ENCODE data around the gene UNC79.
A peak's percentile ranks its signal among the peaks of the same experiment; 100 is the strongest.
"Not testable (repeated sequence)": the region's sequence is repeated elsewhere in the genome, so short reads cannot be mapped to it uniquely, and the experiment has no call there.

UNC79 gene

DNA sequence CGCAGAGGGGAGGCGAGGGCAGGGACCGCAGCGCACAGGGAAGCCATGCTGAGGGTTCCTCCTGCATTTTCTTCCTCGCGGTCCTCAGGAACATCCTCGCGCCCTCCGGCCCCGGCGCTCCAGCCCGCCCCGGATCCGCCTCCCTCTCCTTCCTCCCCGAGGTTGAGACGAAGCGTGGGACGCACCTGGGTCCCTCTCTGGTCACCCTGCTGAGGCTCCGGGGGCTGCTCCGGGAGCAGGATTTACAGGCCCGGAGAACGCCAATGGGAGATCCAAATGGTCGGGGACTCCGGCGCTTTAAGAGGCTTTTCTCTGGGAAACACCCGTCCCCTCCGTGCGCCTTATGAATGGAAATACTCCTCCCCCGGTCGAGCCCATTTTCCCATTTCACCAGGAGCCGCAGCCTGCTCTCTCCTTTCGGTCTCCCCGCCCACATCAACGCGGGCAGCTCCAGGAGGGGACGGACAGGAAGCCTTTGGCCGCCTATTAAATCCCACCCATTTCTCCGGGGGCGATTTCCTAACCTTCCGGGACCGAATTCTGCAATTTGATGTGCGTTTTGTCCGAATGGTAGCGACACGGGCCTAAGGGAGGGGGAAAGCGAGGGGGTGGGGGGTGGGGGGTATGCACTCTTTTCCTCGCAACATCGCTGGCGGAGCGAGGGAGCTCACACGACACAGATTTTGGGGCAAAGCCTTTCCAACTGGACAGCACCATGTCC is at the start of gene UNC79:
TSS of gene UNC79 (plus strand) at position 625 of the 721 bp plus-strand sequence. CDS start at position 716, 91 bp downstream.
- TF ChIP-seq, protein P1, sequence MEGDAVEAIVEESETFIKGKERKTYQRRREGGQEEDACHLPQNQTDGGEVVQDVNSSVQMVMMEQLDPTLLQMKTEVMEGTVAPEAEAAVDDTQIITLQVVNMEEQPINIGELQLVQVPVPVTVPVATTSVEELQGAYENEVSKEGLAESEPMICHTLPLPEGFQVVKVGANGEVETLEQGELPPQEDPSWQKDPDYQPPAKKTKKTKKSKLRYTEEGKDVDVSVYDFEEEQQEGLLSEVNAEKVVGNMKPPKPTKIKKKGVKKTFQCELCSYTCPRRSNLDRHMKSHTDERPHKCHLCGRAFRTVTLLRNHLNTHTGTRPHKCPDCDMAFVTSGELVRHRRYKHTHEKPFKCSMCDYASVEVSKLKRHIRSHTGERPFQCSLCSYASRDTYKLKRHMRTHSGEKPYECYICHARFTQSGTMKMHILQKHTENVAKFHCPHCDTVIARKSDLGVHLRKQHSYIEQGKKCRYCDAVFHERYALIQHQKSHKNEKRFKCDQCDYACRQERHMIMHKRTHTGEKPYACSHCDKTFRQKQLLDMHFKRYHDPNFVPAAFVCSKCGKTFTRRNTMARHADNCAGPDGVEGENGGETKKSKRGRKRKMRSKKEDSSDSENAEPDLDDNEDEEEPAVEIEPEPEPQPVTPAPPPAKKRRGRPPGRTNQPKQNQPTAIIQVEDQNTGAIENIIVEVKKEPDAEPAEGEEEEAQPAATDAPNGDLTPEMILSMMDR (IDR thresholded peaks at IDR 0.05; ENCODE audit: extremely low read depth, missing control alignments): no peak
- no peak for DNase-seq (ENCODE audit: low spot score)

DNA sequence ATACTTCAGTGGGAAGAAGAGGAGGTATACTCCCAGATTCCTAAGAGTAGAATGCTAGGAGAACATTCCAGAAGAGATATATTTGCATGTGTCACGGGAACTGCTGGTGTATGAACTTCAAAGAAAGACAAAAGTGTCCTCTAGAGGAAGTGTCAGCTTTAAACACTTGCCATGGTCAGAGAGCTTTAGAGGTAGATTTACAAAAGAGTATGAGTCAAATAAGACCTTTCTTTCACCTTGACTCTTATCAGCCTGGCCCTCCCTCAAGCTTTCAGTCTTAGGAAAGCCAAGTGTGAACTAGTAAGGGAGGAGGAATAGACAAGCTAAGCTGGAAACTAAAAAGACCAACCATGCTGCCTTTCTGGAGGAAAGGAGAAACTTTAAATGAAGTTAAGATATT is 49.1 kb upstream of the UNC79 start:
- peak; percentile 22 for DNase-seq (ENCODE audit: low spot score)
- TF ChIP-seq, protein P1 (IDR thresholded peaks at IDR 0.05; ENCODE audit: extremely low read depth, missing control alignments): no peak

DNA sequence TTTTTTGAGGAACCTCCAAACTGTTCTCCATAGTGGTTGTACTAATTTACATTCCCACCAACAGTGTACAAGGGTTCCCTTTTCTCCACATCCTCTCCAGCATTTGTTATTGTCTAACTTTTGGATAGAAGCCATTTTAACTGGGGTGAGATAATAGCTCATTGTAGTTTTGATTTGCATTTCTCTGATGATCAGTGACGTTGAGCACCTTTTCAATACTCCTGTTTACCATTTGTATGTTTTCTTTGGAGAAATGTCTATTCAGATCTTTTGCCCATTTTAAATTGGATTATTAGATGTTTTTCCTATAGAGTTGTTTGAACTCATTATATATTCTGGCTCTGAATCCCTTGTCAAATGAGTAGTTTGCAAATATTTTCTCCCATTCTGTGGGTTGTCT is 46.5 kb upstream of the UNC79 start:
- not testable (repeated sequence) for DNase-seq (ENCODE audit: low spot score)

DNA sequence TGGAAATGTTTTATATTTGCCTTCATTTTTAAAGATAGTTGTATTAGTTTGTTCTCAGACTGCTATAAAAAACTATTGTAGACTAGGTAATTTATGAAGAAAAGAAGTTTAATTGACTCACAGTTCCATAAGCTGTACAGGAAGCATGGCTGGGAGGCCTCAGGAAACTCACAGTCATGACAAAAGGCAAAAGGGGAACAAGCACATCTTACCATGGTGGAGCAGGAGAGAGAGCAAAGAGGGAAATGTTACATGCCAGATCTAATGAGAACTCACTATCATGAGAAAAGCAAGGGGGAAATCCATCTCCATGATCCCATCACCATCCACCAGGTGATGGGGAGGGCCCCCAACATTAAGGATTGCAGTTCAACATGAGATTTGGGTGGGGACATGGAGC is 35.5 kb upstream of the UNC79 start:
- DNase-seq (ENCODE audit: low spot score): no peak
- TF ChIP-seq, protein P1 (IDR thresholded peaks at IDR 0.05; ENCODE audit: extremely low read depth, missing control alignments): no peak

DNA sequence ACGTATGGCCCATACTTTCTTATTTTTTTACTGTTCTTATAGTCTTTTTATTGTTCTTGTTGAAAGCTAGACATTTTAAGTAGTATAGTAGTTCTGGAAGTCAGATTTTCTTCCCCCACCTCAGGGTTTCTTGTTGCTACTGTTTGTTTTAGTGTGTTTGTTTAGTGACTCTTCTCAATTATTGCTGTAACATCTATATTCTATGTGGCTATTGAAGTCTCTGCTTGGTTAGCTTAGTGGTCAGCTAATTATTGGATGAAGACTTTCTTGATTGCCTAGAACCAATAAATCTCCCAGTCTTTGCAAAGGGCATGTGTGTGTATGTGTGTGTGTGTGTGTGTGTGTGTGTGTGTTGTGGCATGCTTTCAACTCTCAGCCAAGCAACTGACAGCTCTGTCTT is 34.3 kb upstream of the UNC79 start:
- no peak for DNase-seq (ENCODE audit: low spot score)
- TF ChIP-seq, protein P1 (IDR thresholded peaks at IDR 0.05; ENCODE audit: extremely low read depth, missing control alignments): no peak

DNA sequence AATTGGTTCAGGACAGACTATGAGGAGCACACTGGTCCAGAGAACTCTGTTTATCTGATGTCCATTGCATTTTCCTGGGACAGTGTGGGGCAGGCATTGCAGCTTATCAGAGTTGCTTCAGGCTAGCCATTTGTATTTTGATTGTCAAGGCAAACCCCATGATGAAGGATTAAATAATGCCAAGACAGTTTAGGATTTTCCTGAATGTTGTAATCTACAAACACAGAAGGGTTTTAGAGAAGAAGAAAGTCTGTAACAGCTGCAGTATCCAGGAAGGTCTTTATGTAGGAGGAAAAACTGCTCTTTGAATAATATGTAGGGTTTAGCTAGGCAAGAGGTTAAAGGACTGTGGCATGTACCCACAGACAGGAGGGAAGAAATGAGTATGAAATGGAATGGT is 32.2 kb upstream of the UNC79 start:
- TF ChIP-seq, protein P1 (IDR thresholded peaks at IDR 0.05; ENCODE audit: extremely low read depth, missing control alignments): no peak
- no peak for DNase-seq (ENCODE audit: low spot score)

DNA sequence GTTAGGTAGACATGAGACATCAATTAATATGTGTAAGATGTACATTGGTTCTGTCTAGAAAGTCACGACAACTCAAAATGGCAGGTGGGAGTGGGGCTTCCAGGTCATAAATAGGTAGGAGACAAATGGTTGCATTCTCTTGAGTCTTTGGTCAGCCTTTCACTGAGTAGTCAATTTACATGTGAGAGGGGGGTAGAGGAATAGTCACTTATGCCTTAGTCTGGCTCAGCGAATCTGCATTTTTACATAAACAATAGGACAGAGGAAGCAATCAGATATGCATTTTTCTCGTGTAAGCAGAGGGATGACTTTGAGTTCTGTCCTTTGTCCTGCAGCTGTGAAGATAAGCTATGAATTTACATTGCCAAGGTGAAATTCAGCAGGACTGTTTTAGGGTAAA is 27.8 kb upstream of the UNC79 start:
- TF ChIP-seq, protein P1 (IDR thresholded peaks at IDR 0.05; ENCODE audit: extremely low read depth, missing control alignments): no peak
- no peak for DNase-seq (ENCODE audit: low spot score)

DNA sequence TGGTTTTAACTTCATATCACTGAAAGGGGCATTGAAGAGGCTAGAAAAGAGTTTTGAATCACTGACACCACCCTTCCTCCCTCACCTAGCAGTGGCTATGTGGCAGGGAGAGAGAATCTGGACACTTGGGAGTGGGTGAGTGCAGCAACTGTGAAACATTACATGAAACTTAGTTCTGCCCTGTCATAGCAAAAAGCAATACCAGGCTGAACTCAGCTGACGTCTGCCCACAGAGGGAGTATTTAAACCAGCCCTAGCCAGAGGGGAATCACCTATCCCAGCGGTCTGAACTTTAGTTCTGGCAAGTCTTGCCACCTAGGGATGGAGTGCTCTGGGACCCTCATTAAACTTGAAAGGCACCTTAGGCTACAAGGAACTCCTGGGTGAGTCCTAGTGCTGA is 20.7 kb upstream of the UNC79 start:
- TF ChIP-seq, protein P1 (IDR thresholded peaks at IDR 0.05; ENCODE audit: extremely low read depth, missing control alignments): no peak
- no peak for DNase-seq (ENCODE audit: low spot score)
